ENCODE measurements around the gene CCDC6.

GRCh38 chr10:59791601-59792000 is 114.8 kb downstream of the CCDC6 start:
- TF ChIP-seq CTCF (conservative IDR thresholded peaks at IDR 0.05): no peak
- no peak for TF ChIP-seq EZH2 (IDR thresholded peaks at IDR 0.05; ENCODE audit: low read depth)
